HepG2 (cell line): ENCODE results near the gene SFXN5. TPM values are rescaled to one million over a fixed set of nuclear protein-coding genes. Genes with fewer than 3 reads are reported as not detected.

Experiments
- AGO1 ChIP-seq: fragments of 200-400 bp; formaldehyde crosslinking; IDR thresholded peaks from 2 replicates; pipeline ENCODE4 v1.6.1; 2017; ENCODE audit warnings: mild to moderate bottlenecking, low read depth, low read length, moderate library complexity; ENCODE audit not compliant: poor library complexity, severe bottlenecking
- CC2D1A ChIP-seq: sonication (generic); formaldehyde crosslinking; IDR thresholded peaks from 2 replicates; pipeline ENCODE4 v1.8.1; 2023; ENCODE audit warnings: mild to moderate bottlenecking, missing genetic modification reagents
- HDAC2 ChIP-seq: sonication (generic); formaldehyde crosslinking; IDR thresholded peaks from 2 replicates; pipeline ENCODE4 v1.4.0; 2020; ENCODE audit warnings: missing genetic modification reagents
- HOXA7 ChIP-seq: sonication (generic); formaldehyde crosslinking; IDR thresholded peaks from 2 replicates; pipeline ENCODE4 v1.8.1; 2022; ENCODE audit warnings: mild to moderate bottlenecking, missing genetic modification reagents, moderate library complexity
- IRF9 ChIP-seq: sonication (generic); formaldehyde crosslinking; IDR thresholded peaks from 2 replicates; pipeline ENCODE4 v1.8.0; 2022; ENCODE audit warnings: missing genetic modification reagents, mild to moderate bottlenecking, borderline replicate concordance
- JUN ChIP-seq: sonication (generic); formaldehyde crosslinking; IDR thresholded peaks from 2 replicates; pipeline ENCODE4 v1.4.0; 2020; ENCODE audit warnings: mild to moderate bottlenecking, missing genetic modification reagents
- KDM3A ChIP-seq: IDR thresholded peaks from 2 replicates; pipeline ENCODE4 v1.6.1; 2018; ENCODE audit warnings: low read depth, missing compliant biosample characterization
- MXD4 ChIP-seq: IDR thresholded peaks from 2 replicates; pipeline ENCODE4 v1.6.1; 2016; ENCODE audit warnings: mild to moderate bottlenecking, missing biosample characterization, missing genetic modification reagents
- NCOR1 ChIP-seq: fragments of 200-600 bp; sonication (generic); IDR thresholded peaks from 2 replicates; pipeline ENCODE4 v1.7.0; 2017; ENCODE audit warnings: antibody characterized with exemption, low read length, borderline replicate concordance
- TAF15 ChIP-seq: fragments of 200-400 bp; formaldehyde crosslinking; IDR thresholded peaks from one replicate; pipeline ENCODE4 v1.6.1; 2018; ENCODE audit warnings: mild to moderate bottlenecking, low read depth, low read length; ENCODE audit not compliant: poor library complexity, severe bottlenecking
- THRA ChIP-seq: sonication (generic); formaldehyde crosslinking; IDR thresholded peaks from 2 replicates; pipeline ENCODE4 v1.4.0; 2020; ENCODE audit warnings: missing genetic modification reagents, borderline replicate concordance
- polyA plus RNA-seq, 8 experiments: library from polyadenylated mRNA; depleted of rRNA in 3 of 8; stranded (reverse) in 7 of 8; unstranded in 1 of 8; fragments of >200 nt; fragmentation: Illumina TruSeq in 4 of 8; extraction: Trizol in 4 of 8; gene quantifications; 2 replicates each; pipeline versions ENCODE4 v1.2.1 to v1.2.3, GENCODE V29; 2011 to 2016; ENCODE audit warnings: low read depth in 4 of 8, missing spikeins in 1 of 8, mixed read lengths in 1 of 8; ENCODE audit not compliant: insufficient read depth in 1 of 8
- total RNA-seq, 5 experiments: library from RNA; depleted of rRNA; stranded (reverse); fragments of >200 nt; fragmentation: Illumina TruSeq; extraction: Trizol; gene quantifications; 2 replicates each; pipeline ENCODE4 v1.2.3, GENCODE V29; 2016; ENCODE audit warnings: low read depth in 1 of 5
- TF ChIP-seq, protein P1 (sequence below): IDR thresholded peaks from 2 replicates; pipeline ENCODE4 v1.4.0; 2020; ENCODE audit warnings: mild to moderate bottlenecking, missing genetic modification reagents
- TF ChIP-seq, protein P2 (sequence below): IDR thresholded peaks from 2 replicates; pipeline ENCODE4 v1.6.1; 2016
- TF ChIP-seq, protein P3 (sequence below): sonication (generic); formaldehyde crosslinking; IDR thresholded peaks from 2 replicates; pipeline ENCODE4 v1.9.0; 2021; ENCODE audit warnings: missing genetic modification reagents, mild to moderate bottlenecking, borderline replicate concordance

The SFXN5 gene
- total and polyA plus RNA-seq, 2 of the 13 experiments (the other 11 are each of a cell fraction or from before 2014, with no cell fraction given) = 34.9 to 37.4 TPM

GRCh38 chr2:73000808-73001570, 70.5 kb downstream of the SFXN5 start (continued):
- TF ChIP-seq KDM3A (CRISPR knock-in tag) (peak; percentile 77; the same call in 1 of the 2 replicates), HOXA7 (CRISPR knock-in tag) (peak; percentile 85; the same call in 1 of the 2 replicates), IRF9 (CRISPR knock-in tag) (no peak), NCOR1 (peak; percentile 98), MXD4 (CRISPR knock-in tag) (peak; percentile 77; the same call in 1 of the 2 replicates), TAF15 (no peak), AGO1 (no peak), CC2D1A (peak; percentile 88; the same call in 1 of the 2 replicates), HDAC2 (CRISPR knock-in tag) (peak; percentile 97), JUN (CRISPR knock-in tag) (peak; percentile 97), THRA (peak; percentile 81; the same call in 1 of the 2 replicates)
- TF ChIP-seq, protein P1, sequence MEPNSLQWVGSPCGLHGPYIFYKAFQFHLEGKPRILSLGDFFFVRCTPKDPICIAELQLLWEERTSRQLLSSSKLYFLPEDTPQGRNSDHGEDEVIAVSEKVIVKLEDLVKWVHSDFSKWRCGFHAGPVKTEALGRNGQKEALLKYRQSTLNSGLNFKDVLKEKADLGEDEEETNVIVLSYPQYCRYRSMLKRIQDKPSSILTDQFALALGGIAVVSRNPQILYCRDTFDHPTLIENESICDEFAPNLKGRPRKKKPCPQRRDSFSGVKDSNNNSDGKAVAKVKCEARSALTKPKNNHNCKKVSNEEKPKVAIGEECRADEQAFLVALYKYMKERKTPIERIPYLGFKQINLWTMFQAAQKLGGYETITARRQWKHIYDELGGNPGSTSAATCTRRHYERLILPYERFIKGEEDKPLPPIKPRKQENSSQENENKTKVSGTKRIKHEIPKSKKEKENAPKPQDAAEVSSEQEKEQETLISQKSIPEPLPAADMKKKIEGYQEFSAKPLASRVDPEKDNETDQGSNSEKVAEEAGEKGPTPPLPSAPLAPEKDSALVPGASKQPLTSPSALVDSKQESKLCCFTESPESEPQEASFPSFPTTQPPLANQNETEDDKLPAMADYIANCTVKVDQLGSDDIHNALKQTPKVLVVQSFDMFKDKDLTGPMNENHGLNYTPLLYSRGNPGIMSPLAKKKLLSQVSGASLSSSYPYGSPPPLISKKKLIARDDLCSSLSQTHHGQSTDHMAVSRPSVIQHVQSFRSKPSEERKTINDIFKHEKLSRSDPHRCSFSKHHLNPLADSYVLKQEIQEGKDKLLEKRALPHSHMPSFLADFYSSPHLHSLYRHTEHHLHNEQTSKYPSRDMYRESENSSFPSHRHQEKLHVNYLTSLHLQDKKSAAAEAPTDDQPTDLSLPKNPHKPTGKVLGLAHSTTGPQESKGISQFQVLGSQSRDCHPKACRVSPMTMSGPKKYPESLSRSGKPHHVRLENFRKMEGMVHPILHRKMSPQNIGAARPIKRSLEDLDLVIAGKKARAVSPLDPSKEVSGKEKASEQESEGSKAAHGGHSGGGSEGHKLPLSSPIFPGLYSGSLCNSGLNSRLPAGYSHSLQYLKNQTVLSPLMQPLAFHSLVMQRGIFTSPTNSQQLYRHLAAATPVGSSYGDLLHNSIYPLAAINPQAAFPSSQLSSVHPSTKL (CRISPR knock-in tag) = peak; percentile 98
- TF ChIP-seq, protein P2, sequence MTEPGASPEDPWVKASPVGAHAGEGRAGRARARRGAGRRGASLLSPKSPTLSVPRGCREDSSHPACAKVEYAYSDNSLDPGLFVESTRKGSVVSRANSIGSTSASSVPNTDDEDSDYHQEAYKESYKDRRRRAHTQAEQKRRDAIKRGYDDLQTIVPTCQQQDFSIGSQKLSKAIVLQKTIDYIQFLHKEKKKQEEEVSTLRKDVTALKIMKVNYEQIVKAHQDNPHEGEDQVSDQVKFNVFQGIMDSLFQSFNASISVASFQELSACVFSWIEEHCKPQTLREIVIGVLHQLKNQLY (CRISPR knock-in tag) = peak; percentile 96
- TF ChIP-seq, protein P3, sequence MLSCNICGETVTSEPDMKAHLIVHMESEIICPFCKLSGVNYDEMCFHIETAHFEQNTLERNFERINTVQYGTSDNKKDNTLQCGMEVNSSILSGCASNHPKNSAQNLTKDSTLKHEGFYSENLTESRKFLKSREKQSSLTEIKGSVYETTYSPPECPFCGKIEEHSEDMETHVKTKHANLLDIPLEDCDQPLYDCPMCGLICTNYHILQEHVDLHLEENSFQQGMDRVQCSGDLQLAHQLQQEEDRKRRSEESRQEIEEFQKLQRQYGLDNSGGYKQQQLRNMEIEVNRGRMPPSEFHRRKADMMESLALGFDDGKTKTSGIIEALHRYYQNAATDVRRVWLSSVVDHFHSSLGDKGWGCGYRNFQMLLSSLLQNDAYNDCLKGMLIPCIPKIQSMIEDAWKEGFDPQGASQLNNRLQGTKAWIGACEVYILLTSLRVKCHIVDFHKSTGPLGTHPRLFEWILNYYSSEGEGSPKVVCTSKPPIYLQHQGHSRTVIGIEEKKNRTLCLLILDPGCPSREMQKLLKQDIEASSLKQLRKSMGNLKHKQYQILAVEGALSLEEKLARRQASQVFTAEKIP (CRISPR knock-in tag) = no peak
